Measurements from ENCODE around the gene COBL. TPM values are rescaled to one million over a fixed set of nuclear protein-coding genes. Genes with fewer than 3 reads are reported as not detected.

COBL gene
- total RNA-seq, 2 experiments from 2014 or later = not detected

DNA sequence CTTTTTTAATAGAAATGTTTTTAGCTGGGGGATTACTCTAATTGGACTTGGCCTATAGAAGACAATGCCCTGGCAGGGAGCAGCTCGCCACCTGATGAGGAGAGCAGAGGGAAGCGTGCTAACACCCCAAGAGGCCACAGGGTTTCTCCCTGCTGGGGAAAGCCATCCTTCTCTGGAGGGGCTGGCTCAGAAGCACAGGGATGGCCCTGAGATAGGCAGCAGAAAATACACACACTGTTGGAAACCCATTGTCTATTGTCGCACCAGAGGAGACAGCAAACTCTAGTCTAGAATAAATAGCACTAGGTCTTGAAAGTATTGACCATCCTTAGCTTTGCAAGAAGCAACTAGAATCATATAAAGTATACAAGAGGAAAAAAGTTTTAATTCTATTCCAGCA, 5.4 kb downstream of the COBL start:
- Mint-ChIP-seq H3K27me3 (peaks cover 21% of the 10 kb centered on the region), H3K27ac (no peak overlapping the region), H3K4me3 (no peak overlapping the region), H3K36me3 (ENCODE audit: low read depth) (no peaks in the 10 kb centered on the region), H3K4me1 (peaks cover 4% of the 10 kb centered on the region), H3K9me3 (ENCODE audit: low read depth) (no peaks in the 10 kb centered on the region)
- ChIA-PET POLR2A (no interaction called here), CTCF (interaction anchor here (0.8 kb wide), 1 partner anchor 35 kb away, joined by 3 read pairs; no protein-coding TSS in a partner anchor)
- DNase-seq (no peak), ATAC-seq (no peak)
- intact Hi-C loops (cut with DNase I, micrococcal nuclease) = no loop called here

DNA sequence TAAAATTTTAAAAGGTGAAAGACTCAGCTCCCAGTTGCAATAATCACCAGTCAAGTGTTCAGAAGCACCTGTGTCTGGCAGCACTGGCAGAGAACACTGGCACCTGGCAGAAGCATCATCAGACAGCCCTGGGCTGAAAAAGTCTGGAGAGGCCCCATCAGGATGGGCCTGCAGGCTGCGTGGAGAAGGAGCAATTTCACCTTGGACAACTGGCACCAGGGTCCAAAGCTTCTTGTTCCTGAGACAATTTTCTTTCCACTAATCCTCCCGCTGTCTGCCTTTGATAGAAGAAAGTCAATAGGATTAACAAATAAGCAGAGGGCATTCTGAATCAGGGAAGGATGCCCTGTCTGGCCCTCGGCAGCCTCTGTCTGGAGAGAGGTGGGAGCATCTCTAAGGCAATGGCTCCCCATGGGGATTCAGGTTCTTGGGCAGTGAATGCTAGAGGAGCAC, 6.5 kb downstream of the COBL start:
- Mint-ChIP-seq H3K27ac (no peak overlapping the region), H3K9me3 (ENCODE audit: low read depth) (no peaks in the 10 kb centered on the region), H3K4me1 (peaks cover 2% of the 10 kb centered on the region), H3K4me3 (no peak overlapping the region), H3K27me3 (peaks cover 15% of the 10 kb centered on the region), H3K36me3 (ENCODE audit: low read depth) (no peaks in the 10 kb centered on the region)
- intact Hi-C loops (cut with DNase I, micrococcal nuclease) = no loop called here
- ChIA-PET CTCF (interaction anchor here (0.6 kb wide), 1 partner anchor 883 kb away, joined by 3 read pairs; no protein-coding TSS in a partner anchor), POLR2A (interaction anchor here (0.6 kb wide), 1 partner anchor 572 kb away, joined by 3 read pairs; no protein-coding TSS in a partner anchor)
- DNase-seq = no peak
- no peak for ATAC-seq

- Mint-ChIP-seq H3K27ac (no peak overlapping the region), H3K27me3 (peaks cover 10% of the 10 kb centered on the region), H3K9me3 (ENCODE audit: low read depth) (no peaks in the 10 kb centered on the region), H3K36me3 (ENCODE audit: low read depth) (no peaks in the 10 kb centered on the region), H3K4me1 (no peaks in the 10 kb centered on the region), H3K4me3 (no peak overlapping the region)
- DNase-seq = no peak
- intact Hi-C loops (cut with DNase I, micrococcal nuclease) = no loop called here
- no peak for ATAC-seq
- ChIA-PET CTCF (interaction anchor here (0.5 kb wide), 1 partner anchor 37 kb away, joined by 3 read pairs; no protein-coding TSS in a partner anchor), POLR2A (interaction anchor here (0.6 kb wide), 1 partner anchor 572 kb away, joined by 3 read pairs; no protein-coding TSS in a partner anchor)
These were observed 7.1 kb downstream of the COBL start for GRCh38 chr7:51309361-51310130.

GRCh38 chr7:51308696-51309095, 7.9 kb downstream of the COBL start:
- no peak overlapping the region for H3K4me3 Mint-ChIP-seq
- H3K9me3 Mint-ChIP-seq (ENCODE audit: low read depth) = no peaks in the 10 kb centered on the region
- DNase-seq (no peak), ATAC-seq (no peak)
- intact Hi-C loops (cut with DNase I, micrococcal nuclease) = no loop called here
- CTCF ChIA-PET = no interaction called here
- H3K4me1 Mint-ChIP-seq = no peaks in the 10 kb centered on the region
- H3K36me3 Mint-ChIP-seq (ENCODE audit: low read depth) = no peaks in the 10 kb centered on the region
- POLR2A ChIA-PET = no interaction called here
- H3K27me3 Mint-ChIP-seq = peaks cover 3% of the 10 kb centered on the region
- no peak overlapping the region for H3K27ac Mint-ChIP-seq

DNA sequence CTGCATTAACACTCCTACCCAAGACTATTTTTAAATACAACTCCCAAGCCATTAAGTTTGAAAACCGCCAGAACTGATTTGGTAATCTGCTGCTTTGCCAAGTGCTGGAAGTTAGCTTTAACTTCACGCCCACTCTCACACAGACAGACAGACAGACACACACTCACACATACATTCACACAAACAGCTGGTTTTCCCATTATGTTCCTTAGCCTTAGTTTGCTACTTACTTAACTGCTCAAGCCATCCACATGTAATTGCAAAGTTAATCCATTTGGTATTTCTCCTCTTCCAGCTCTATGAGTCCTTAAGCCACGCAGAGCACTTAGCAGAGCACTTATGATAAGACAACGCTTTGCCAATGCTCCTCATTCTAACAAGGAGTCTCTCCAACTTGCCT, 8.3 kb downstream of the COBL start:
- H3K9me3 Mint-ChIP-seq (ENCODE audit: low read depth) = no peaks in the 10 kb centered on the region
- H3K4me1 Mint-ChIP-seq = no peaks in the 10 kb centered on the region
- peaks cover 2% of the 10 kb centered on the region for H3K27me3 Mint-ChIP-seq
- intact Hi-C loops (cut with DNase I, micrococcal nuclease) = no loop called here
- ChIA-PET POLR2A (no interaction called here), CTCF (no interaction called here)
- H3K36me3 Mint-ChIP-seq (ENCODE audit: low read depth) = no peaks in the 10 kb centered on the region
- H3K27ac Mint-ChIP-seq = no peak overlapping the region
- DNase-seq (no peak), ATAC-seq (no peak)
- no peak overlapping the region for H3K4me3 Mint-ChIP-seq

- POLR2A ChIA-PET = no interaction called here
- intact Hi-C loops (cut with DNase I, micrococcal nuclease) = no loop called here
- no peak overlapping the region for H3K27ac Mint-ChIP-seq
- no peak overlapping the region for H3K4me3 Mint-ChIP-seq
- no peaks in the 10 kb centered on the region for H3K9me3 Mint-ChIP-seq (ENCODE audit: low read depth)
- H3K27me3 Mint-ChIP-seq = peaks cover 2% of the 10 kb centered on the region
- no peaks in the 10 kb centered on the region for H3K4me1 Mint-ChIP-seq
- no peak for DNase-seq
- no peaks in the 10 kb centered on the region for H3K36me3 Mint-ChIP-seq (ENCODE audit: low read depth)
- ATAC-seq = no peak
- CTCF ChIA-PET = no interaction called here
These were observed 8.9 kb downstream of the COBL start for GRCh38 chr7:51307651-51308210.

DNA sequence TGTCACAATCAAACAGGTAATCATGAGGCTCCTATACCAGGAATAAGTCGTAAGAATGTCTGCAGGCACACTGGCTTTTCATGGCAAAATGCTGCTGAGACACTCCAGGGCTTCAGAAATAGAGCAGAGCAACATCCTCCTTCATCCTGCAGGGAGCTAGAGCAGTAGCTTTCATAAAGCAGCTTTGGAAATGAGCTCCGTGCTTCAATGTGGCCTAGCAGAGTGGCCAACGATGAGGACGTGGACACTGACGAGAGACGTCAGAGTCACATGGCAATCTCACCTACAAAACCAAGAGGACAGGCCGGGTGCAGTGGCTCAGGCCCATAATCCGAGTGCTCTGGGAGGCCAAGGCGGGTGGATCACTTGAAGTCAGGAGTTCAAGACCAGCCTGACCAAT, 9.8 kb downstream of the COBL start:
- Mint-ChIP-seq H3K36me3 (ENCODE audit: low read depth) (no peaks in the 10 kb centered on the region), H3K9me3 (ENCODE audit: low read depth) (no peaks in the 10 kb centered on the region), H3K4me1 (no peaks in the 10 kb centered on the region), H3K4me3 (no peak overlapping the region), H3K27ac (no peak overlapping the region), H3K27me3 (peaks cover 2% of the 10 kb centered on the region)
- DNase-seq (no peak), ATAC-seq (no peak)
- POLR2A ChIA-PET = no interaction called here
- intact Hi-C loops (cut with DNase I, micrococcal nuclease) = no loop called here
- CTCF ChIA-PET = no interaction called here

- no peak for ATAC-seq
- CTCF ChIA-PET = no interaction called here
- intact Hi-C loops (cut with DNase I, micrococcal nuclease) = no loop called here
These were observed 11.9 kb downstream of the COBL start for GRCh38 chr7:51304729-51305128.

GRCh38 chr7:51303142-51303525, 13.5 kb downstream of the COBL start:
- Mint-ChIP-seq H3K9me3 (ENCODE audit: low read depth) (no peaks in the 10 kb centered on the region), H3K27ac (no peak overlapping the region), H3K4me1 (no peaks in the 10 kb centered on the region), H3K36me3 (ENCODE audit: low read depth) (no peaks in the 10 kb centered on the region), H3K4me3 (no peak overlapping the region), H3K27me3 (no peaks in the 10 kb centered on the region)
- CTCF ChIA-PET = no interaction called here
- ATAC-seq (no peak), DNase-seq (no peak)
- intact Hi-C loops (cut with DNase I, micrococcal nuclease) = no loop called here
- POLR2A ChIA-PET = no interaction called here

More at GRCh38 chr7:51304729-51305128, 11.9 kb downstream of the COBL start:
- H3K36me3 Mint-ChIP-seq (ENCODE audit: low read depth) = no peaks in the 10 kb centered on the region
- H3K27me3 Mint-ChIP-seq = no peaks in the 10 kb centered on the region
- H3K9me3 Mint-ChIP-seq (ENCODE audit: low read depth) = no peaks in the 10 kb centered on the region
- DNase-seq = no peak
- H3K4me1 Mint-ChIP-seq = no peaks in the 10 kb centered on the region
- no peak overlapping the region for H3K27ac Mint-ChIP-seq
- no peak overlapping the region for H3K4me3 Mint-ChIP-seq
- POLR2A ChIA-PET = no interaction called here

DNA sequence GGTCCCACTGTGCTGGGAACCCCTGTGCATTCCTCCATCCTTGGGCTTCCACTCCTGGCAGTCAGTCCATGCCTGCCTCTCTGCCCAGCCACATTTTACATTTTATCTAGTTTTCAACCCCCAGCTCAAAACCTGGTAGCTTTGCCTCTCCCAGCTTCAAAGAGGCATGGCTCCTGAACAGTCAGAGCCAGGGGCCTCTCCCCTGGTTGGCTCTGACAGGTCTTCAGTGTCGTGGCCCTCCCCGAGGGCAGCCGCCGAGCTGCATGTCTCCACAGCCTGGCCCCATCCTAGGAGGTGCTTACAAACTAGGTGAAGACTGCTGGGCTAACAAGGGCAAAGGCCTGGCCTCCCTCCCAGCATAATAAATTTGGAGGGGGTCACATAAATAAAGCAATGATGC, 14.8 kb downstream of the COBL start:
- Mint-ChIP-seq H3K4me3 (no peak overlapping the region), H3K9me3 (ENCODE audit: low read depth) (no peaks in the 10 kb centered on the region), H3K27ac (no peak overlapping the region), H3K4me1 (no peaks in the 10 kb centered on the region), H3K36me3 (ENCODE audit: low read depth) (no peaks in the 10 kb centered on the region), H3K27me3 (no peaks in the 10 kb centered on the region)
- ATAC-seq (no peak), DNase-seq (no peak)
- POLR2A ChIA-PET = no interaction called here
- CTCF ChIA-PET = no interaction called here
- intact Hi-C loops (cut with DNase I, micrococcal nuclease) = no loop called here

GRCh38 chr7:51300762-51301674, 15.6 kb downstream of the COBL start:
- H3K4me3 Mint-ChIP-seq = no peak overlapping the region
- POLR2A ChIA-PET = no interaction called here
- no peaks in the 10 kb centered on the region for H3K4me1 Mint-ChIP-seq
- no peaks in the 10 kb centered on the region for H3K36me3 Mint-ChIP-seq (ENCODE audit: low read depth)
- no peaks in the 10 kb centered on the region for H3K27me3 Mint-ChIP-seq
- CTCF ChIA-PET = no interaction called here
- DNase-seq = no peak
- H3K27ac Mint-ChIP-seq = no peak overlapping the region
- no peak for ATAC-seq
- intact Hi-C loops (cut with DNase I, micrococcal nuclease) = no loop called here
- no peaks in the 10 kb centered on the region for H3K9me3 Mint-ChIP-seq (ENCODE audit: low read depth)

Data from activated CD4-positive, alpha-beta T cell treated with anti-CD3 and anti-CD28 coated beads for 36 hours (primary cell).